Activated naive CD8-positive, alpha-beta T cell treated with anti-CD3 and anti-CD28 coated beads, Interleukin-2, amount 50 U/mL, for 16 hours (primary cell): Measurements from ENCODE around the gene ARMH3.

ENCODE experiments used
- DNase-seq: peaks from one replicate; pipeline ENCODE4 v3.0.0-alpha.2; 2020; ENCODE audit warnings: low read depth, low spot score

The ARMH3 gene

GRCh38 chr10:101895781-101896180 is 160.2 kb downstream of the ARMH3 start:
- no peak for DNase-seq

DNA sequence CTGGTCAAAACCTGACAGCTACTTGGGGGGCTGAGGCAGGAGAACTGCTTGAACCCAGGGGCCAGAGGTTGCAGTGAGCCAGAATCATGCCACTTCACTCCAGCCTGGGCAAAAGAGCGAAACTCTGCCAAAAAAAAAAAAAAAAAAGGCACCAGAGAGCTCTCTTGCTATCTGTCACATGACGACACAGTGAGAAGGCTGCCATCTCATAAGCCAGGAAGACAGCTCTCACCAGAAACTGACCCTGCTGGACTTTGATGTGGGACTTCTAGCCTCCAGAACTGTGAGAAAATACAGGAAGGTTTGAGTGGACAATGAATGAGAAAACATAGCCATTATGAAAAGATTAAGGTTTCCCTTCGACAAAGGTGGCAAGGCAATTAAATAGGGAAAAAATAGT is 161.2 kb downstream of the ARMH3 start:
- DNase-seq, result no peak

DNA sequence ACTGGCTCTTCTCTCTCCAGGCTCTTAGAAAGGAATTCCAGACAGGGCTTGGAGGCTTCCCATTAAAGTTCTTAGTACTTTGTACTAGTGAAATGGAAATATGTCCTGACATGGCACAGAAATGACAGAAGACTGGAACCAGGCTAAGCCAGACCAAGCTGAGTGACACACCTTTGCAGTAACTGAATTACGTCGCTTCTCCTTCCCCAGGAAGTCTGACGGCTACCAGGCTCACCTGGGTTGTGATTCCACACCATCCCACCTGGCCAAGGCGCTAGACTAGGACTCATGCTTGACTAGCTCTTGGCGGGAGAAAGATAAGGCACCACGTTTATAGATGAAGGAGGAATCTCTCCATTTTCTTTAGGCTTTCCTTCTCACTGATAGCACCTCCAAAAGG is 161.7 kb downstream of the ARMH3 start:
- DNase-seq, result no peak

DNA sequence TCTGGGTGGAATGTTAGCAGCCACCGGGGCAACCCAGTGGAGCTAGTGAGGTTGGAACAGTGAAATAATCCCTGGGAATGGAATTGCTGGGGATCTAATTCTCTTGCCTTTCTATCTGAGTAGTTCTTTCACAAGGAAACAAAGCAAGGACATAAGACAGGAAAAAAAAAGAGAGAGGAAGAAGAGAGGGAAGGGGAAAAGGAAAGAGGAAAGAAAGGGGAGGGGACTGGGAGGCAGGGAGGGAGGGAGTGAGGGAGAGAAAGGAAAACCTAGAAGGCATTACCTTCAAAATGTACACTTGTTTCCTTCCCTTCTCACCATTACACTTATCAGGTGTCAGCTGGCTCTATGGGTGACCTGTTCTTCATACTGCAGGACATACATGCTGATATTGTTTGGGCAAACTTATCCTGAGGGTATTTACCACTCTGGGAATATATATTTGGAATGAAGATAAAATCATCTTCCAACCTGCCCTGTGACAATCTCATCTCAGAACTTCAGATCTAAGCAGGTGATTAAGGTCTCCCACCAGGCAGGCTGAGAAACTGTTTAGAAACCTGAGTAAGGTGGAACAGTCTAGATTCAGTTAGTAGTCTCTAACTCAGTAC is 162.4 kb downstream of the ARMH3 start:
- DNase-seq, result no peak

- no peak for DNase-seq
Observed at GRCh38 chr10:101892782-101893391, 163.1 kb downstream of the ARMH3 start.

GRCh38 chr10:101889256-101890210 is 166.4 kb downstream of the ARMH3 start:
- peak; percentile 45 for DNase-seq

DNA sequence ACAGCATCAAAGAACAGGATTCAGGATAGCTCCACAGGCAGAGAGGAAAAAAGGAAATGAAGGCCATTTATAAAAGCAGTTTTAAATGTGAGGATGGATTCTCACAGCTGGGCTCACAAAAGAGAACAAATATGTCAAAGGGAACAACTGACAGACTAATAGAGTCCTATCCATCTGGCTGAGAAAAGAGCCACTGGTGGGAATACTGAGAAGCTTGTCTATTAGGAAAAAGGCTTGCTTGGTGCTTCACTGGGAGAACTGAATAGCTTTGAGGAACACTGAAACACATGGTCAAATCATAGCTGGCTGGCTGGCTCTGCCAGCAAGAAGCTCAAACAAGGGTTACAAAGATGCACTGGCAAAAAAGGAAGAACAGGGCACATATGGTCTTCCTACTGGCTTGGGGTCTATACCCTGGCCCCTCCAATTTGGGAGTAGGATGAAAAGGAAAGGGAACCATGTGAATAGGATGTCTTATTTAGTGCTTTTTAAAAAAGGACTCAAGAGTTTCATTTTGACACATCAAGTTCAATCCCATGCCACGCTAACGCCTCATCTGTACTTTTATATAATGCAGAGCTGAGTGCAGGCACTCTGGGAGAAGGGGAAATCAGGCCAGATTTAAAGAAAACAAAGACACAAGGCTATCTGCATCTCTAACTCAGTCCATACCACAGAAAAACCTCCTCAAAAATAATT is 167.6 kb downstream of the ARMH3 start:
- DNase-seq, result no peak

GRCh38 chr10:101887775-101888174 is 168.2 kb downstream of the ARMH3 start:
- no peak for DNase-seq

- no peak for DNase-seq
Observed at GRCh38 chr10:101886521-101887312, 169.3 kb downstream of the ARMH3 start.

DNA sequence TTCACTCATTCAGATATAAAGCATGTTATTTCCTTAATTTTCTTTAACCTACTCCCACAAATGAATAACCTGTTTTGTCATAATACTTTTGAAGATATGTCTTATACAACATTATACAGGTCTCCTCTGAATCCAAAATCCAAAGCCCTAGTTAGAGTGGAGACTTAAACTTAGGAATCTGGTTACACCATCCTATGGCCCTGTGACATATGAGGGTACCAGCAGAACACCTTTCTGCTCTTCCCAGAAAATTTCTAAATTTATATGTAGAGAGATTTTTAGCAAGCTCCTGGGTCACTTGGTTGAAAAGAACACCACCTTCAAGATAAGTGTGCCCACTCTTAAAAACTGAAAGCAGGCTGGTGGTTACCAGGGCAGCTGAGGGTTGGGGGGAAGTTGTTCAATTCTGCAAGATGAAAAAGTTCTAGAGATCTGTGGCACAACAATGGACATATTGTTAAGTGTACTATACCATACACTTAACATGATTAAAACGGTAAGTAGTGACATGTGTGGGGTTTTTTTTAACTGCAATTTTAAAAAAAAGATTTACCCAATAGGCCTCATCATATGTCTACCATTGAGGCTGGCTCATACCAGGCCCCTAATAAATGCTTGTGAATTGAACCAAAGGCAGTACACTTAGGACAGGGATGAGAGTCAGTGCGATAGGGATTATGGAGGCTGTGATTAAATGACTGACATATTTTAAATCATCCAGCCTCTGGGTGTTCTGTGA is 174.8 kb downstream of the ARMH3 start:
- no peak for DNase-seq

GRCh38 chr10:101880232-101880573 is 175.8 kb downstream of the ARMH3 start:
- DNase-seq, result no peak

GRCh38 chr10:101879456-101880231 is 176.3 kb downstream of the ARMH3 start:
- no peak for DNase-seq

GRCh38 chr10:101878869-101879268 is 177.1 kb downstream of the ARMH3 start:
- DNase-seq, result no peak

DNA sequence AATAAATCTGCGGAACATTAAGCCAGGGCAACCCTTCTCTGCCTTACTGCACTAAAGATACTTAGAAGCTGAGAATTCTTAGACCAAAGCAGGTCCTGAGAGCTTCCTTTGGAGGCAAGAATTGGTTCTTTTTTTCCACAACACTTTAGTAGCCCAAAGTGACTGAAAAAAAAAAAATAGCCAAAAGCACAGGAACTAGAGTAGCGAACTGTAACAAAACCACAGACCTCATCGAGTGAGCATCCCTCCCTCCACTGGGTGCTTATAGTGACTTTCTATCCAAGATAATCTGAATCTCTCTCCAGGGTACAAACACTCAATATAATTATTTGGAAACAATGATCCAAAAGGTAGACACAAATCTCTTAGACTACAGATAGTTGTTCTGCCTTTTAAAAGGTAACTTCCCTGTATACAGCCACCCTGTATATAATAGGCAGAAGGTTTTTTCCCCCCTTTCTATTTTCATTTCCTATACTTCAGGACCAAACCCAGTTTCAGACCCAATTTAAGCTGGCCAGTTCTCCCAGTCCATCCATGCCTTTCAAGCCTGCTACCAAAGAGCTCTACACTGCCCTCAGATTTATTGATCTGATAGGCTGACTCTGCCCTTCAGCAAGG is 180.8 kb downstream of the ARMH3 start:
- no peak for DNase-seq

GRCh38 chr10:101874252-101874651 is 181.7 kb downstream of the ARMH3 start:
- no peak for DNase-seq

DNA sequence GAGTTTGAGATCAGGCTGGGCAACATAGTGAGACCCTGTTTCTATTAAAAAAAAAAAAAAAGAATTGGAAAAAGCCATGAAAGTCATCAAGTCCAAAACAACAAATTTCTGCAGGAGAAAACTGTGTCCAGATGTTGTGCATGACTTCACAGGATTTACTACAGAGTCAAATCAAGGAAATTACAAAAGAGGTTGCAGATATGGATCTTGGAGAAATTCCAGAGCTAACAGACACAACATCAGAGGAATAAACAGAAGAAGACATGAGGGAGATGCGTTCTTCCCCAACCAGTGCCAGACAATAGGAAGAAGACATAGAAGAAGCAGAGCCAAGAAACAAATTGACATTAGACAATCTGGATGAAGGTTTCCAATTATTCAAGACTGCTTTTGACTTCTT is 188.0 kb downstream of the ARMH3 start:
- no peak for DNase-seq

DNA sequence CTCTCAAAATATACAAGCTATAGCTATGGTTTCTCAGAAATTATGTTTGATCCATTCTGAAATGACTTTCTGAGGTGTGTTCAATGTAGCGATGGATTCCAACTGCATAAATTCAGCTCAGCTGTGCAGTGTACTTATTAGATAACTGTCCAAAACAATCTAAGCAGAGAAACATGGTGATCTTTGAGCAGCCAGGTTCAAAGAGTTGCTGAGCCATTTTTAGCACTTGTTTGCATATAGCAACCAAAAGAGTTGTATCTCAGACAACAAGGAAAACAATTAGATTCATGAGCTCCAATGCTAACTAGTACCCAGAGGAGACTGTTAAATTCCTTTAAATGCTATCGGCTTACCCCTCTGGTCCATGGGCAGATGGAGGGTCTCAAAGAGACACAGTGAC is 196.4 kb downstream of the ARMH3 start:
- DNase-seq, result no peak

GRCh38 chr10:101858723-101859500 is 197.1 kb downstream of the ARMH3 start:
- DNase-seq, result no peak
